ENCODE measurements around the gene B3GNT9. TPM values are rescaled to one million over a fixed set of nuclear protein-coding genes. Genes with fewer than 3 reads are reported as not detected.

Gene B3GNT9
- total and polyA plus RNA-seq, 2 experiments from 2014 or later, result 24.8 to 88.0 TPM

GRCh38 chr16:67148656-67149275 is 2.0 kb downstream of the B3GNT9 start:
- in situ Hi-C loops (cut with MboI), result no loop called here
- TF ChIP-seq EZH2 (IDR thresholded peaks at IDR 0.05; ENCODE audit: insufficient read depth, poor library complexity, severe bottlenecking) (no peak), EZH2phosphoT487 (IDR thresholded peaks at IDR 0.05; ENCODE audit: insufficient read depth, low read depth) (no peak)
- H3K4me1 ChIP-seq (ENCODE audit: insufficient read depth), result 0 out of 2 replicates have a peak, but pooled peaks cover 5% of the 10 kb centered on the region
- H3K9me2 ChIP-seq (ENCODE audit: insufficient read depth), result no peaks in the 10 kb centered on the region
- H4K20me1 ChIP-seq (ENCODE audit: insufficient read depth), result no peaks in the 10 kb centered on the region
- no peaks in the 10 kb centered on the region for H3K9me3 ChIP-seq (ENCODE audit: low read depth)
- no peak overlapping the region for H3K4me2 ChIP-seq (ENCODE audit: unreplicated experiment)
- no peak for DNase-seq
- peaks cover 6% of the 10 kb centered on the region; the same call in 1 of the 2 replicates for H3K36me3 ChIP-seq (ENCODE audit: low read depth)
- H3K79me2 ChIP-seq (ENCODE audit: insufficient read depth), result peaks cover 13% of the 10 kb centered on the region; the same call in 1 of the 2 replicates
- no peak overlapping the region for H3K27ac ChIP-seq
- peaks cover 38% of the 10 kb centered on the region for H3F3A ChIP-seq (ENCODE audit: insufficient read depth)
- WGBS, 2 experiments (ENCODE audit: low coverage in 1 of 2, low lambda C conversion rate in 2 of 2, missing lambda C conversion rate in 2 of 2), result 88 to 89% methylated on average over 11 of the region's 11 CpGs
- no peak overlapping the region for H3K4me3 ChIP-seq
- H2AFZ ChIP-seq, result no peak overlapping the region
- no peaks in the 10 kb centered on the region for H3K27me3 ChIP-seq (replicated peaks; ENCODE audit: insufficient read depth)
- no peak overlapping the region for H3K9ac ChIP-seq

- WGBS, 2 experiments (ENCODE audit: low coverage in 1 of 2, low lambda C conversion rate in 2 of 2, missing lambda C conversion rate in 2 of 2), result 96 to 100% methylated on average over 2 of the region's 2 CpGs
- Histone ChIP-seq H3K4me2 (ENCODE audit: unreplicated experiment) (no peak overlapping the region), H3K27me3 (replicated peaks; ENCODE audit: insufficient read depth) (no peaks in the 10 kb centered on the region), H3K79me2 (ENCODE audit: insufficient read depth) (peaks cover 13% of the 10 kb centered on the region; the same call in 1 of the 2 replicates), H3K4me3 (no peak overlapping the region), H4K20me1 (ENCODE audit: insufficient read depth) (no peaks in the 10 kb centered on the region), H3K4me1 (ENCODE audit: insufficient read depth) (0 out of 2 replicates have a peak, but pooled peaks cover 5% of the 10 kb centered on the region), H3F3A (ENCODE audit: insufficient read depth) (peaks cover 38% of the 10 kb centered on the region), H3K9me3 (ENCODE audit: low read depth) (no peaks in the 10 kb centered on the region), H3K36me3 (ENCODE audit: low read depth) (peaks cover 6% of the 10 kb centered on the region; the same call in 1 of the 2 replicates), H3K9ac (no peak overlapping the region), H2AFZ (no peak overlapping the region), H3K27ac (no peak overlapping the region), H3K9me2 (ENCODE audit: insufficient read depth) (no peaks in the 10 kb centered on the region)
- TF ChIP-seq EZH2 (IDR thresholded peaks at IDR 0.05; ENCODE audit: insufficient read depth, poor library complexity, severe bottlenecking) (no peak), EZH2phosphoT487 (IDR thresholded peaks at IDR 0.05; ENCODE audit: insufficient read depth, low read depth) (no peak)
- in situ Hi-C loops (cut with MboI), result no loop called here
- DNase-seq, result no peak
Observed at GRCh38 chr16:67148221-67148620, 2.6 kb downstream of the B3GNT9 start.

GRCh38 chr16:67147437-67148140 is 3.2 kb downstream of the B3GNT9 start:
- no peaks in the 10 kb centered on the region for H3K9me2 ChIP-seq (ENCODE audit: insufficient read depth)
- no peak overlapping the region for H3K27ac ChIP-seq
- no peak for TF ChIP-seq EZH2 (IDR thresholded peaks at IDR 0.05; ENCODE audit: insufficient read depth, poor library complexity, severe bottlenecking)
- no peak for TF ChIP-seq EZH2phosphoT487 (IDR thresholded peaks at IDR 0.05; ENCODE audit: insufficient read depth, low read depth)
- no peaks in the 10 kb centered on the region for H3K27me3 ChIP-seq (replicated peaks; ENCODE audit: insufficient read depth)
- DNase-seq, result no peak
- no peak overlapping the region for H2AFZ ChIP-seq
- no peak overlapping the region for H3K9ac ChIP-seq
- WGBS, 2 experiments (ENCODE audit: low coverage in 1 of 2, low lambda C conversion rate in 2 of 2, missing lambda C conversion rate in 2 of 2), result 93 to 98% methylated on average over 4 of the region's 4 CpGs
- in situ Hi-C loops (cut with MboI), result no loop called here
- 0 out of 2 replicates have a peak, but pooled peaks cover 5% of the 10 kb centered on the region for H3K4me1 ChIP-seq (ENCODE audit: insufficient read depth)
- H3K79me2 ChIP-seq (ENCODE audit: insufficient read depth), result peaks cover 13% of the 10 kb centered on the region; the same call in 1 of the 2 replicates
- peaks cover 6% of the 10 kb centered on the region; the same call in 1 of the 2 replicates for H3K36me3 ChIP-seq (ENCODE audit: low read depth)
- no peaks in the 10 kb centered on the region for H4K20me1 ChIP-seq (ENCODE audit: insufficient read depth)
- no peak overlapping the region for H3K4me2 ChIP-seq (ENCODE audit: unreplicated experiment)
- peaks cover 38% of the 10 kb centered on the region for H3F3A ChIP-seq (ENCODE audit: insufficient read depth)
- H3K4me3 ChIP-seq, result no peak overlapping the region
- no peaks in the 10 kb centered on the region for H3K9me3 ChIP-seq (ENCODE audit: low read depth)

- Histone ChIP-seq H2AFZ (no peak overlapping the region), H3K4me3 (no peak overlapping the region), H3K27ac (no peak overlapping the region), H3K9me2 (ENCODE audit: insufficient read depth) (no peaks in the 10 kb centered on the region), H3K27me3 (replicated peaks; ENCODE audit: insufficient read depth) (no peaks in the 10 kb centered on the region), H3K4me1 (ENCODE audit: insufficient read depth) (0 out of 2 replicates have a peak, but pooled peaks cover 5% of the 10 kb centered on the region), H4K20me1 (ENCODE audit: insufficient read depth) (no peaks in the 10 kb centered on the region), H3K4me2 (ENCODE audit: unreplicated experiment) (no peak overlapping the region), H3K9ac (no peak overlapping the region), H3K79me2 (ENCODE audit: insufficient read depth) (peaks cover 13% of the 10 kb centered on the region; the same call in 1 of the 2 replicates), H3K9me3 (ENCODE audit: low read depth) (no peaks in the 10 kb centered on the region), H3F3A (ENCODE audit: insufficient read depth) (peaks cover 36% of the 10 kb centered on the region), H3K36me3 (ENCODE audit: low read depth) (peaks cover 6% of the 10 kb centered on the region; the same call in 1 of the 2 replicates)
- 74 to 78% methylated on average over 7 of the region's 7 CpGs for WGBS, 2 experiments (ENCODE audit: low coverage in 1 of 2, low lambda C conversion rate in 2 of 2, missing lambda C conversion rate in 2 of 2)
- DNase-seq, result peak; percentile 40
- in situ Hi-C loops (cut with MboI), result no loop called here
- TF ChIP-seq EZH2phosphoT487 (IDR thresholded peaks at IDR 0.05; ENCODE audit: insufficient read depth, low read depth) (no peak), EZH2 (IDR thresholded peaks at IDR 0.05; ENCODE audit: insufficient read depth, poor library complexity, severe bottlenecking) (no peak)
Observed at GRCh38 chr16:67146523-67147357, 4.1 kb downstream of the B3GNT9 start.
